Neutrophil (primary cell): ENCODE data around the gene SNAPC5.
A peak's percentile ranks its signal among the peaks of the same experiment; 100 is the strongest.

Source experiments
- H3K27ac ChIP-seq: fragments of 200-600 bp; sonication (generic); 2 replicates; pipeline ENCODE4 v1.5.1; 2016; ENCODE audit warnings: mild to moderate bottlenecking, moderate library complexity
- H3K27me3 ChIP-seq: fragments of 200-600 bp; sonication (generic); 2 replicates; pipeline ENCODE4 v1.6.0; 2016; ENCODE audit warnings: mild to moderate bottlenecking
- H3K36me3 ChIP-seq: fragments of 200-600 bp; sonication (generic); 2 replicates; pipeline ENCODE4 v1.5.1; 2017
- H3K4me1 ChIP-seq, 2 experiments: fragments of 200-600 bp in 1 of 2; sonication (generic) in 1 of 2; 1 replicate in 1 of 2; 2 replicates in 1 of 2; pipeline versions ENCODE4 v1.5.1 to v1.6.1; 2013 to 2016; ENCODE audit warnings: low read depth in 1 of 2, low read length in 1 of 2, mild to moderate bottlenecking in 1 of 2, moderate library complexity in 1 of 2; ENCODE audit not compliant: control insufficient read depth in 1 of 2, insufficient read depth in 1 of 2
- H3K4me3 ChIP-seq, 2 experiments: fragments of 200-600 bp in 1 of 2; sonication (generic) in 1 of 2; 1 replicate in 1 of 2; 2 replicates in 1 of 2; pipeline ENCODE4 v1.5.1; 2013 to 2016; ENCODE audit warnings: low read depth in 1 of 2, low read length in 1 of 2, mild to moderate bottlenecking in 1 of 2, moderate library complexity in 1 of 2
- H3K9me3 ChIP-seq: fragments of 200-600 bp; sonication (generic); 2 replicates; pipeline ENCODE4 v1.5.1; 2016
- TF ChIP-seq, protein P1 (sequence below): fragments of 200-600 bp; sonication (generic); IDR thresholded peaks from 2 replicates; pipeline ENCODE4 v1.5.1; 2016; ENCODE audit warnings: antibody characterized with exemption

The SNAPC5 gene

DNA sequence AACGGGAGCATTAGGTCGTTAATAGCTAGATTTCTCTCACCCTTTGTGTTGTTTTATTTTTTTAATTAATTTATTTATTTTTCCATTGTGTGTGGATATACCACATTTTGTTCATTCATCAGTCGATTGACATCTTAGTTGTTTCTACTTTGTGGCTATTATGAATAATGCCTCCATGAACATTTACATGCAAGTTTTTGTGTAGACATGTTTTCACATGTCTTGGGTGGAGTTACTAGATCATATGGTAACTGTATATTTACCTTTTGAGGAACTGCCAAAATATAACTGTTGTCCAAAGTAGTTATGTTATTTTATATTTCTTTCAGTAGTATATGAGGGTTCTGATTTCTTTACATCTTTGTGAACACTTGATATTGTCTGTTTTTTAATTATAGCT lies 26.4 kb upstream of the SNAPC5 start:
- Histone ChIP-seq H3K4me1 (no peaks in the 10 kb centered on the region), H3K36me3 (peaks cover 18% of the 10 kb centered on the region), H3K27ac (no peak overlapping the region), H3K27me3 (no peaks in the 10 kb centered on the region), H3K9me3 (no peaks in the 10 kb centered on the region), H3K4me3 (no peak overlapping the region)
- TF ChIP-seq, protein P1, sequence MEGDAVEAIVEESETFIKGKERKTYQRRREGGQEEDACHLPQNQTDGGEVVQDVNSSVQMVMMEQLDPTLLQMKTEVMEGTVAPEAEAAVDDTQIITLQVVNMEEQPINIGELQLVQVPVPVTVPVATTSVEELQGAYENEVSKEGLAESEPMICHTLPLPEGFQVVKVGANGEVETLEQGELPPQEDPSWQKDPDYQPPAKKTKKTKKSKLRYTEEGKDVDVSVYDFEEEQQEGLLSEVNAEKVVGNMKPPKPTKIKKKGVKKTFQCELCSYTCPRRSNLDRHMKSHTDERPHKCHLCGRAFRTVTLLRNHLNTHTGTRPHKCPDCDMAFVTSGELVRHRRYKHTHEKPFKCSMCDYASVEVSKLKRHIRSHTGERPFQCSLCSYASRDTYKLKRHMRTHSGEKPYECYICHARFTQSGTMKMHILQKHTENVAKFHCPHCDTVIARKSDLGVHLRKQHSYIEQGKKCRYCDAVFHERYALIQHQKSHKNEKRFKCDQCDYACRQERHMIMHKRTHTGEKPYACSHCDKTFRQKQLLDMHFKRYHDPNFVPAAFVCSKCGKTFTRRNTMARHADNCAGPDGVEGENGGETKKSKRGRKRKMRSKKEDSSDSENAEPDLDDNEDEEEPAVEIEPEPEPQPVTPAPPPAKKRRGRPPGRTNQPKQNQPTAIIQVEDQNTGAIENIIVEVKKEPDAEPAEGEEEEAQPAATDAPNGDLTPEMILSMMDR = no peak

DNA sequence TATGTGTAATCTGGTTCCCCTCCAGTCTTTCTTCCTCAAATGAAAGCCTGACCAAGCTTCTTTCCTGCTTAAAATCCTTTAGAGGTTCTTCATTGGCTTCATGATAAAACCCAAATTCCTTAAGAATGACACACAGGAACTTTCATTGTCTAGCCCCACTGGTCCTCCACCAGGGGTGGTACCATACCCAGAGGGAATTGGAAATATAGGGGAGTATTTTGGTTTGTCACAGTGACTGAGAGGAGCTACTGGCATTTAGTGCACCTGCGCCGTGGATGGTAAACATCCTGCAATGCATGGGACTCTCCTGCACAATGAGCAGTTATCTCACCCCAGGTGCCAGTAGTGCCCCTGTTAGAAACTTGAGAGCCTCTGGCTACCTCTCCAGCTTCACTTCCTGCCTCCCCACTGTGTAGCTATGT lies 18.4 kb upstream of the SNAPC5 start:
- Histone ChIP-seq H3K27ac (no peak overlapping the region), H3K36me3 (peaks cover 11% of the 10 kb centered on the region), H3K4me3 (no peak overlapping the region), H3K27me3 (no peaks in the 10 kb centered on the region), H3K4me1 (peaks cover 0 to 17% of the 10 kb centered on the region in 2 experiments), H3K9me3 (no peaks in the 10 kb centered on the region)
- TF ChIP-seq, protein P1 = no peak

- no peak overlapping the region for H3K4me3 ChIP-seq
- no peak overlapping the region for H3K27ac ChIP-seq
- TF ChIP-seq, protein P1 = no peak
- peaks cover 0 to 17% of the 10 kb centered on the region in 2 experiments for H3K4me1 ChIP-seq
- peaks cover 10% of the 10 kb centered on the region for H3K36me3 ChIP-seq
- H3K9me3 ChIP-seq = no peaks in the 10 kb centered on the region
- H3K27me3 ChIP-seq = no peaks in the 10 kb centered on the region
Observed at GRCh38 chr15:66514586-66514985, 17.0 kb upstream of the SNAPC5 start.

- TF ChIP-seq, protein P1 = no peak
- no peak overlapping the region for H3K27ac ChIP-seq
Observed at GRCh38 chr15:66508293-66508883, 10.8 kb upstream of the SNAPC5 start.

GRCh38 chr15:66505818-66506217 lies 8.3 kb upstream of the SNAPC5 start:
- Histone ChIP-seq H3K4me3 (peak overlapping the region; percentile 93 to 97), H3K36me3 (peaks cover 7% of the 10 kb centered on the region), H3K9me3 (no peaks in the 10 kb centered on the region), H3K27me3 (no peaks in the 10 kb centered on the region), H3K27ac (peak overlapping the region; percentile 96), H3K4me1 (peaks cover 21 to 31% of the 10 kb centered on the region in 2 experiments)
- TF ChIP-seq, protein P1 = no peak

More at GRCh38 chr15:66508293-66508883, 10.8 kb upstream of the SNAPC5 start:
- Histone ChIP-seq H3K9me3 (no peaks in the 10 kb centered on the region), H3K4me3 (no peak overlapping the region), H3K4me1 (peaks cover 17 to 18% of the 10 kb centered on the region in 2 experiments), H3K36me3 (no peaks in the 10 kb centered on the region), H3K27me3 (no peaks in the 10 kb centered on the region)
